DND-41 (cell line): Measurements from ENCODE around the gene SQSTM1.

Source experiments
- ATAC-seq: fragments of 200-7000 bp; cut with Tn5 transposase; 3 replicates; pipeline ENCODE4 v1.9.1; 2021; ENCODE audit warnings: low read depth; ENCODE audit not compliant: insufficient read depth
- DNase-seq: peaks from one replicate; pipeline ENCODE4 v3.0.0-alpha.2; 2020
- H2AFZ ChIP-seq: 2 replicates; pipeline ENCODE4 v1.6.0; 2012; ENCODE audit warnings: low read depth, low read length
- H3K27ac ChIP-seq: 2 replicates; pipeline ENCODE4 v1.5.1; 2012; ENCODE audit warnings: low read length, inconsistent platforms
- H3K27me3 ChIP-seq: fragments of 200-600 bp; sonication (generic); 2 replicates; pipeline ENCODE4 v1.6.0; 2012; ENCODE audit warnings: low read length, mild to moderate bottlenecking, inconsistent platforms; ENCODE audit not compliant: insufficient read depth, poor library complexity
- H3K36me3 ChIP-seq: 2 replicates; pipeline ENCODE4 v1.5.1; 2012; ENCODE audit warnings: low read length, inconsistent platforms; ENCODE audit not compliant: insufficient read depth
- H3K4me1 ChIP-seq: 2 replicates; pipeline ENCODE4 v1.5.1; 2012; ENCODE audit warnings: mild to moderate bottlenecking, low read length; ENCODE audit not compliant: insufficient read depth
- H3K4me2 ChIP-seq: 2 replicates; pipeline ENCODE4 v1.6.0; 2012; ENCODE audit warnings: mild to moderate bottlenecking, moderate library complexity, low read length, inconsistent platforms; ENCODE audit not compliant: insufficient read depth
- H3K4me3 ChIP-seq, 2 experiments: fragments of 200-600 bp in 1 of 2; shearing (Covaris generic) in 1 of 2; 2 replicates each; pipeline ENCODE4 v1.5.1; 2012 to 2016; ENCODE audit warnings: inconsistent platforms in 2 of 2, low read length in 2 of 2, mild to moderate bottlenecking in 2 of 2, low read depth in 1 of 2, moderate library complexity in 1 of 2
- H3K79me2 ChIP-seq: 2 replicates; pipeline ENCODE4 v1.6.0; 2012; ENCODE audit warnings: low read length, inconsistent platforms; ENCODE audit not compliant: insufficient read depth
- H3K9ac ChIP-seq: 2 replicates; pipeline ENCODE4 v1.6.0; 2012; ENCODE audit warnings: low read depth, mild to moderate bottlenecking, inconsistent platforms, low read length, moderate library complexity
- H3K9me3 ChIP-seq: 2 replicates; pipeline ENCODE4 v1.5.1; 2012; ENCODE audit warnings: low read length, moderate library complexity, mild to moderate bottlenecking, inconsistent platforms; ENCODE audit not compliant: insufficient read depth, severe bottlenecking
- H4K20me1 ChIP-seq: 2 replicates; pipeline ENCODE4 v1.6.0; 2012; ENCODE audit warnings: low read length; ENCODE audit not compliant: insufficient read depth
- EZH2 ChIP-seq: IDR thresholded peaks from 3 replicates; pipeline ENCODE4 v1.6.1; 2012; ENCODE audit warnings: borderline replicate concordance, low read depth, mild to moderate bottlenecking, moderate library complexity, low read length, inconsistent platforms; ENCODE audit not compliant: severe bottlenecking
- TF ChIP-seq, protein P1 (sequence below): IDR thresholded peaks from 2 replicates; pipeline ENCODE4 v1.5.1; 2012; ENCODE audit warnings: borderline replicate concordance, low read length, moderate library complexity, mild to moderate bottlenecking; ENCODE audit not compliant: poor library complexity, severe bottlenecking; ENCODE audit errors: extremely low read depth

Gene SQSTM1

DNA sequence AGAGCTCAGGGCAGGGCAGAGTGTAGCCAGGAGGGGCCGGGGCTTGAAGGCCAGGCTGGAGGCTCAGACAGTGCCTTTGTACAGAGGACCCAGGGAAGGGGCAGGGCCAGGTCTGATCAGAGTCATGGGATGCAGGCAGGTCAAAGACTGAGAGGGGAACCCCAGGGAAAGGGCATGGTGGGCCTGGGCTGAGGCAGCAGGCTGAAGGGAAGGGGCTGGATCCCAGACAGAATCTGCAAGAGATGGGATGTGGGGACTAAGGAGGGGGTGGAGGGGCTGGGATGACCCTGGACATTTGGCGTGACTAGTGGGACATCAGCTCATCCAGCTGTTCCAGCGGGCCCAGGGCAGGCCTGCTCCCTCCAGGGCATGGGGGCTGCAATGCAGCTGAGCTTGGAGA lies 53.4 kb downstream of the SQSTM1 start:
- no peaks in the 10 kb centered on the region for H3K9me3 ChIP-seq
- no peaks in the 10 kb centered on the region for H3K4me1 ChIP-seq
- H3K36me3 ChIP-seq: peaks cover 90% of the 10 kb centered on the region
- no peak overlapping the region for H3K4me3 ChIP-seq
- TF ChIP-seq EZH2: no peak
- TF ChIP-seq, protein P1, sequence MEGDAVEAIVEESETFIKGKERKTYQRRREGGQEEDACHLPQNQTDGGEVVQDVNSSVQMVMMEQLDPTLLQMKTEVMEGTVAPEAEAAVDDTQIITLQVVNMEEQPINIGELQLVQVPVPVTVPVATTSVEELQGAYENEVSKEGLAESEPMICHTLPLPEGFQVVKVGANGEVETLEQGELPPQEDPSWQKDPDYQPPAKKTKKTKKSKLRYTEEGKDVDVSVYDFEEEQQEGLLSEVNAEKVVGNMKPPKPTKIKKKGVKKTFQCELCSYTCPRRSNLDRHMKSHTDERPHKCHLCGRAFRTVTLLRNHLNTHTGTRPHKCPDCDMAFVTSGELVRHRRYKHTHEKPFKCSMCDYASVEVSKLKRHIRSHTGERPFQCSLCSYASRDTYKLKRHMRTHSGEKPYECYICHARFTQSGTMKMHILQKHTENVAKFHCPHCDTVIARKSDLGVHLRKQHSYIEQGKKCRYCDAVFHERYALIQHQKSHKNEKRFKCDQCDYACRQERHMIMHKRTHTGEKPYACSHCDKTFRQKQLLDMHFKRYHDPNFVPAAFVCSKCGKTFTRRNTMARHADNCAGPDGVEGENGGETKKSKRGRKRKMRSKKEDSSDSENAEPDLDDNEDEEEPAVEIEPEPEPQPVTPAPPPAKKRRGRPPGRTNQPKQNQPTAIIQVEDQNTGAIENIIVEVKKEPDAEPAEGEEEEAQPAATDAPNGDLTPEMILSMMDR: no peak
- peaks cover 4% of the 10 kb centered on the region; the same call in 1 of the 2 replicates for H4K20me1 ChIP-seq
- ATAC-seq (no peak), DNase-seq (no peak)
- no peak overlapping the region for H2AFZ ChIP-seq
- no peak overlapping the region for H3K9ac ChIP-seq
- no peak overlapping the region for H3K27ac ChIP-seq
- no peaks in the 10 kb centered on the region for H3K79me2 ChIP-seq
- no peaks in the 10 kb centered on the region for H3K27me3 ChIP-seq
- H3K4me2 ChIP-seq: no peak overlapping the region

DNA sequence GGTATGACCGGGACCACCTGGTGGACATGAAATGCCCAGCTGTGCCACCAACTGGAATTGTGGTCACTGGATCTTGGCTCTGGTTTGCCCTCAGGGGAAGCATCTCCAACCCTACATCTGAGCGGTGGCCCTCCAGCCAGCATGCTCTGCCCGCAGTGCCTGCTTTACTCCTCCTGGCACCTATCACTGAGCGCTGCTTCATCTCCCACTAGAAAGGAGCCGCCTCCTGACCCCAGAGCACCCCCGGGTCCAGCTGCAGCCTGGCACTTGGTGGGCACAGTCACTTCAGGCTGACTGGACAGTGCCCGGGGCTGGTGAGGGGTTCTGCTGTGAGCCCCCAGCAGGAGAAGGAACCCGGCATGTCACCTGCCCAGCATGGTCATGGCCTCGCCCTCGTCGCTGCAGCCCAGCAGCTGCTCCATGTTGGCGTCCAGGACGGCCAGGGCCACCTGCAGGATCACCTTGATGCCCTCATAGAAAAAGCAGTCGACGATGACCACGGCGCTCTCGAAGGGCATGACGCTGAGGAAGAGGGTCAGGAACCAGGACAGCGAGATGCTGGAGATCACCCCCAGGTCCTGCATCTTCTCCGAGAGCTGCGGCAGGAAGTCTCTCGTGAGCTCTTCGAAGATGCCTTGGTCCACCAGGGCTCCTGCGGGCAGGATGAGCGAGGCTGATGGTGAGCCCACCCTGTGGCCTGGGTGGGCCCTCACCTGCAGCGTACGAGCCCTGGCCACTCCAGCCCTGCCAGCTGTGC lies 54.0 kb downstream of the SQSTM1 start:
- no peak overlapping the region for H3K4me2 ChIP-seq
- no peaks in the 10 kb centered on the region for H3K27me3 ChIP-seq
- H3K9me3 ChIP-seq: no peaks in the 10 kb centered on the region
- TF ChIP-seq, protein P1: no peak
- TF ChIP-seq EZH2: no peak
- no peak overlapping the region for H3K4me3 ChIP-seq
- H3K4me1 ChIP-seq: no peaks in the 10 kb centered on the region
- peaks cover 4% of the 10 kb centered on the region; the same call in 1 of the 2 replicates for H4K20me1 ChIP-seq
- H2AFZ ChIP-seq: no peak overlapping the region
- no peak overlapping the region for H3K9ac ChIP-seq
- H3K79me2 ChIP-seq: no peaks in the 10 kb centered on the region
- DNase-seq: no peak
- no peak overlapping the region for H3K27ac ChIP-seq
- no peak for ATAC-seq
- H3K36me3 ChIP-seq: peaks cover 92% of the 10 kb centered on the region

DNA sequence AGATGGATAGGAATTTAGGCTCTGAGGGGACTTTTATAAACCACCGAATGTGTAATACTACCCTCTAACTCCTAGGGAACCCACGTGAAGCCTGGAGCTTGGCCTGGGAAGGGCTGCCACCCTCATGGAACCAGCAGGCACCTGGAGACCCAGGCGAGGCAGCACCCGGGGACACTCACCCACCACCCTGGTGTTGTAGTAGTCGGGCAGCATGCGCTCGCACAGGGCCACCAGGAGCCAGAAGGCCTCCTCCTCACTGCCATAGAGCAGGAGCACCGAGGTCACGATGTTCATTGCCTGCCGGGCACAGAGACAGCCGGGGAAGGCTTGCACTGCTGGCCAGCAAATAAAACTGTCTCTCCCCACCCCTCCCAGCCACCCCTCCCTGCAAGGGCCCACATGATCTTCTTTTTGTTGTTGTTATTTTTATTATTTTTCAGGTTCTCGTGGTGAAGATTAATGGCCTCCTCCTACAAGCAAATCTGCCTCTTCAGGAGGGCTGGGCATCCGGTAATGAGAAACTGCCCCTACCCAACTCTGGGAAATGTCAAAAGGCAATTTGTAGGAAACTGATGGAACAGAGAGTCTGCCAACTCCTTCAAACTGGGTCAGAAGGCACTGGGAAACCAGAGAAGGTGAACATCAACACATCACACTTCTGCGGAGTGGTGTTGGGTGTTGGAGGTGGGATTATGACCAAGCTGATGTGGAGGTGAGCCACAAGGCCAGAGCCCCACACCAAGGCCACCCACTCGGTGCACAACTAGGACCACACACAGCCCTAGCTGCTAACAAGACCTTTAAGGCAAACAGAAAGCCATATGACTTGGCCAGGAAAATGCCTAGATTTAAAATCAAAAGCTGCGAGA lies 55.3 kb downstream of the SQSTM1 start:
- no peak for TF ChIP-seq EZH2
- TF ChIP-seq, protein P1: no peak
- no peak overlapping the region for H3K9ac ChIP-seq
- H3K27me3 ChIP-seq: no peaks in the 10 kb centered on the region
- H3K4me2 ChIP-seq: no peak overlapping the region
- no peaks in the 10 kb centered on the region for H3K4me1 ChIP-seq
- no peak overlapping the region for H3K27ac ChIP-seq
- peaks cover 89% of the 10 kb centered on the region for H3K36me3 ChIP-seq
- peaks cover 4% of the 10 kb centered on the region; the same call in 1 of the 2 replicates for H4K20me1 ChIP-seq
- no peaks in the 10 kb centered on the region for H3K79me2 ChIP-seq
- H3K9me3 ChIP-seq: no peaks in the 10 kb centered on the region
- H3K4me3 ChIP-seq: no peak overlapping the region
- DNase-seq (no peak), ATAC-seq (no peak)
- H2AFZ ChIP-seq: no peak overlapping the region
